Ovary (tissue), 9 donors: Measurements from ENCODE around the gene TCIRG1. TPM values are rescaled to one million over a fixed set of nuclear protein-coding genes. Genes with fewer than 3 reads are reported as not detected.

Experiments
- DNase-seq, 5 donors: peaks; one replicate each; pipeline ENCODE4 v3.0.0-alpha.2; 2019 to 2020
- H3K27ac ChIP-seq, 2 donors: fragments of 200-600 bp; one replicate each; pipeline versions ENCODE4 v1.5.1 to v1.8.0; 2019 to 2022
- H3K27me3 ChIP-seq: fragments of 200-600 bp; one replicate; pipeline ENCODE4 v1.8.0; 2022
- H3K36me3 ChIP-seq: fragments of 200-600 bp; sonication (generic); one replicate; pipeline ENCODE4 v1.5.1; 2019
- H3K4me1 ChIP-seq: one replicate; pipeline ENCODE4 v1.8.1; 2013; ENCODE audit warnings: mild to moderate bottlenecking, moderate library complexity; ENCODE audit not compliant: insufficient read depth
- H3K4me3 ChIP-seq: fragments of 200-600 bp; sonication (generic); one replicate; pipeline ENCODE4 v1.5.1; 2017
- H3K9me3 ChIP-seq, 2 donors: fragments of 200-600 bp in 1 of 2; sonication (generic) in 1 of 2; one replicate each; pipeline versions ENCODE4 v1.5.1 to v1.8.1; 2013 to 2019; ENCODE audit warnings: mild to moderate bottlenecking in 1 of 2, moderate library complexity in 1 of 2
- CTCF ChIP-seq, 3 donors: fragments of 450-650 bp in 2 of 3; fragments of 200-600 bp in 1 of 3; IDR thresholded peaks; one replicate each; pipeline versions ENCODE4 v1.5.1 to v1.8.0; 2016 to 2022; ENCODE audit warnings: antibody characterized with exemption in 3 of 3, mild to moderate bottlenecking in 1 of 3
- EP300 ChIP-seq: sonication (generic); formaldehyde crosslinking; IDR thresholded peaks from one replicate; pipeline ENCODE4 v1.6.1; 2017; ENCODE audit warnings: antibody characterized with exemption
- POLR2A ChIP-seq: fragments of 450-650 bp; IDR thresholded peaks from one replicate; pipeline ENCODE4 v1.6.1; 2017; ENCODE audit warnings: antibody characterized with exemption, mild to moderate bottlenecking, moderate library complexity
- WGBS, 3 donors: extraction: QIAGEN DNeasy Blood & Tissue Kit in 1 of 3; methylation state at CpG; one replicate each; pipeline versions ENCODE4 v1.1.5 to v1.1.7; 2013 to 2017; 5-methylcytosine and 5-hydroxymethylcytosine counted together
- intact Hi-C, 4 donors: fragments of 100-400 bp; cut with DNase I; formaldehyde crosslinking; loops; one replicate each; pipeline versions ENCODE4 v1.11.0 to v1.15.1; 2022 to 2023
- polyA plus RNA-seq, 2 donors: library from polyadenylated mRNA; stranded (reverse); fragments of 200-250 nt in 1 of 2; fragments of 350-450 nt in 1 of 2; fragmentation: Illumina TruSeq in 1 of 2; extraction: RNeasy Lipid Tissue Mini Kit (QIAGEN cat#74804) in 1 of 2; gene quantifications; one replicate each; pipeline ENCODE4 v1.2.3, GENCODE V29; 2013 to 2014
- total RNA-seq, 7 donors: library from RNA; depleted of rRNA in 2 of 7; stranded (reverse); fragments of >200 nt in 2 of 7; fragmentation: NEBNext Ultra II Directional in 3 of 7; extraction: Animal tissue kit (Norgen Biotek cat#: 25700) in 3 of 7; gene quantifications; one replicate each; pipeline versions ENCODE4 v1.1.0 to v1.2.4, GENCODE V29; 2016 to 2023
- donor health status: DM: no; HTN: no; CAD: no; lungs with moderate emphysema.
- donor health status: DM: no; HTN: no; CAD: no.
- donor health status: Bipolar disorder and iron deficiency.
- donor health status: DM: yes; HTN: yes; CAD: no.
- donor health status: DM: no; HTN: no; CAD: no.
- donor health status: DM: yes; HTN: yes; CAD: no.

TCIRG1 gene
- total and polyA plus RNA-seq, 9 donors: 2.2 to 109 (median 77.4) TPM

DNA sequence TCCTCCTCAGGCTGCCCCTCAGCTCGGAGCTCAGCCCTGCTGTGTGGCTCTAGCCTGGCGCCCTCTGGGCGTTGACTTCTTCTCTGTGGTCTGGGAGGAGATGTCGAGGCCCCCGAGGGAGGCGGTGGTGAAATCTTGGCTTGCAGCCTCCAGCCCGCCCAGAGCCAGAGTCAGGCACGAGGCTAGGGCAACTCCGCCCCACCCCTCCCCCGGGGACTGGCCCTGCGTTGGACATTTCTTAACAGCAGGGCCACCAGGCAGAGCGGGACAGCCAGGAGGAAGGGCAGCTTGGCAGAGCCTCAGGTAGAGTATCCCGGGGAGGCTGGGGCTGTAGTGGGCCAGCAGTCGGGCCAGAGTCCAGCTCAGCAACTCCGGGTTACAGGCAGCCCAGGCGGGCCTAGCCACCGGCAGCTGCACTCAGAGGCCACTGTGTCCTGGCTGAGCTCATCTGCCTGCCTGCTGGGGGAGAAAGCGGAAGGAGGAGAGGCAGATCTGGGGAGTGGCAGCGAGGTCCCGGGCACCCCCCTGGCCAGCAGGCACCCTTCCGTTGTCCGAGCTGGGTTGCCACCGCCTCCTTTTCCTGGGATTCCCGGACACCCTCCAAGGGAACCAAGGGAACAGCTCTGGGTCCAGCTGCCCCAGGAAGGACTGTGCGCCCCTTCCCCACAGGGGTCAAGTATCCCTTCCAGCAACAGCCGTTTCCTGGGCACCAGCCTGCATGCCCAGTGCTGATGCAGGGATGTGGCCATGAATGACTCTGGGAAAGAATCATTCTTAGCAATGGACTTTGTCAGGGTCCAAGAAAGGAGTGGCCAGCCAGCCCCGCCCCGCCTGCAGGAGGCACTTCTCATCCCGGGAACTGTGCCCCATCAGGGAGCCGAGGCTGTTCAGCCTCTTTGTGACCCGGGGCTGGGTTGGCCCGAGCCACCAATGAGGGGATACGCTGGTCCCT lies 28.5 kb upstream of the TCIRG1 start, which contains the start of gene ALDH3B1:
ALDH3B1 (plus strand) TSS at position 238 of the 952 bp plus-strand sequence. CDS start 4,971 bp downstream, outside the sequence.
- intact Hi-C loops: no loop called here
- H3K36me3 ChIP-seq: no peaks in the 10 kb centered on the region

GRCh38 chr11:68011051-68011943 lies 27.5 kb upstream of the TCIRG1 start:
- peaks cover 10% of the 10 kb centered on the region for H3K4me1 ChIP-seq
- H3K27ac ChIP-seq: peak overlapping the region in 1 of 2 donors; percentile 72
- H3K4me3 ChIP-seq: no peak overlapping the region
- 86 to 90% (median 88%) methylated on average over 16 of the region's 16 CpGs for WGBS, 3 donors
- TF ChIP-seq EP300 (no peak), POLR2A (no peak), CTCF (IDR thresholded peaks at IDR 0.05) (no peak)
- no peaks in the 10 kb centered on the region for H3K36me3 ChIP-seq
- intact Hi-C loops: no loop called here
- no peaks in the 10 kb centered on the region for H3K9me3 ChIP-seq
- no peaks in the 10 kb centered on the region for H3K27me3 ChIP-seq
- DNase-seq: peak in 1 of 5 donors; percentile 19

More for the DNA sequence above, 28.5 kb upstream of the TCIRG1 start, which contains the start of gene ALDH3B1:
- DNase-seq: peak; percentile 74 to 82 (median 82)
- Histone ChIP-seq H3K4me1 (peaks cover 10% of the 10 kb centered on the region), H3K9me3 (no peaks in the 10 kb centered on the region), H3K27ac (peak within 1 kb of the TSS; percentile 43 to 72), H3K4me3 (peak within 1 kb of the TSS; percentile 9), H3K27me3 (no peaks in the 10 kb centered on the region)
- no peak for TF ChIP-seq POLR2A
- TF ChIP-seq CTCF (IDR thresholded peaks at IDR 0.05): no peak
- TF ChIP-seq EP300: peak; percentile 53
- 18 to 36% (median 26%) methylated on average over 33 of the region's 33 CpGs for WGBS, 3 donors

DNA sequence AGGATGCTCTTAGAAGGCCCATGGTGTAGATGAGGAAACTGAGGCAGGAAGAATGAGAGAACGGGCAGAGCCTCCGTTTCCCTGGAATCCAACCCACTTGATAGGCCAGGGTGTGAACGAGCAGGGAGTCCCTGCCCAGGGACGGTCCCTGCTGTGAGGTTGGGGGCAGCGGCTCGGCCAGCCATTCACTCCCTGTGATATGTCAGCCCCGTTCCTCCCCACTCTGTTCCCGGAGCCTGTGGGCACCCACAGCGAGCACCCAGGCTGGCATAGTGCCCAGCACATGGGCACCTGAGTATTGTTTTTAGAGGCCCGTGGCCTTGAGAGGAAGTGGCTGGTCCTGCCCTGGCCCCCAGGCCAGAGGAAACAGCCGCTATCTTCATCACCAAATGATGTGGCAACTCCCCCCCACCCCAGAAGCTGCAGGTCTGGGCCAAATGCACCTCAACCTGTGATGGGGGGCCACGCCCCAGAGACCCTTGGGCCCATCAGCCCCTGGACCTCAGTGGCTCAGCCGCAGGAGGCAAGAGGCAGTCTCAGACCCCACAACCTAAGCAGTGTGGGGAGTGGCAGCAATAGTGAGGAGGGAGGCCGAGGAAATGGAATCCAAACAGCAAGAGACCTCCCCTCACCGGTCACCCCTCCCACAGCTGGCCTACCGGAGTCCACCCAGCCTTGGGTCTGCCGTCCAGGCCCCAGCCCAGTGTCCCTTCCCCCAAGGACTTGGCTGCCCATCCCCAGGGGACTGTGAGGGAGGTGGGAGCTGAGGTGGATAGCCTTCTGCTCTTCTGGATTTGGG lies 26.6 kb upstream of the TCIRG1 start:
- intact Hi-C loops: no loop called here
- no peak overlapping the region for H3K4me3 ChIP-seq
- H3K27me3 ChIP-seq: no peaks in the 10 kb centered on the region
- no peaks in the 10 kb centered on the region for H3K36me3 ChIP-seq
- peaks cover 10% of the 10 kb centered on the region for H3K4me1 ChIP-seq
- WGBS, 3 donors: 78 to 83% (median 79%) methylated on average over 16 to 17 of the region's 17 CpGs
- peak in 1 of 5 donors; percentile 28 for DNase-seq
- TF ChIP-seq POLR2A (no peak), EP300 (no peak), CTCF (IDR thresholded peaks at IDR 0.05) (no peak)
- no peak overlapping the region for H3K27ac ChIP-seq
- no peaks in the 10 kb centered on the region for H3K9me3 ChIP-seq
